ENCODE measurements around the gene TCN1.

The TCN1 gene

DNA sequence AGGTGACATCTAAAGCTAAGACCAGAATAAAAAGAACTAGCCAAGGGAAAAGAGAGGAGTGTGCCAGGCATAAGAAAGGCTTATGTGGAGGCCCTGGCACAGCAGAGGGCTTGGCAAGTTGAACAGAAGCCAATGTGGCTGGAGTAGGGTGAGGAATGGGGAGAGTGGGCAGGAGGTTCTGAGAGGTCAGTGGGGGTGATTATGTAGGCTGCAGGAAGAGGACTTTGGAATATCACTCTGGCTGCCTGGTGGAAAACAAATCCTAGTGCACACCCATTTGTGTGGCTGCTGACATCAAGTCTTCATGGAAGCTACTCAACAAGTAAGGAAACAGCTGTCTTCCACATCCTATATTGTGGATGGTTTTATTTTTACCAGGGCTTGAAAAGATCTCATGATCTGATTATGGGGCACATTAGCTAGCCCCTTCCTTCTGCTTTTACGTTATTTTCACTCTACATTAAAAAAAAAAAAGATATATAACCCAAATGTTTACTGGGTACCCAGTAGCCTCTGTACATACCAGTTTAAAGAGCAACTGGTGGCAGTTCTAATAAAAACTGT is 59.2 kb downstream of the TCN1 start:
- no peak for DNase-seq (ENCODE audit: low spot score)

GRCh38 chr11:59804061-59804460 is 62.2 kb downstream of the TCN1 start:
- DNase-seq (ENCODE audit: low spot score): no peak
